ENCODE data around the gene MALRD1. TPM values are rescaled to one million over a fixed set of nuclear protein-coding genes. Genes with fewer than 3 reads are reported as not detected.

MALRD1 gene
- total RNA-seq, 1 donor from 2014 or later: 0.11 TPM

GRCh38 chr10:19431622-19432351 lies 383.2 kb downstream of the MALRD1 start:
- H3K79me2 ChIP-seq (ENCODE audit: low read depth): no peaks in the 10 kb centered on the region
- Mint-ChIP-seq H3K36me3 (no peaks in the 10 kb centered on the region), H3K9me3 (no peaks in the 10 kb centered on the region), H3K27ac (no peak overlapping the region), H3K4me1 (no peaks in the 10 kb centered on the region), H3K27me3 (ENCODE audit: insufficient read depth, low read depth) (no peaks in the 10 kb centered on the region), H3K4me3 (no peak overlapping the region)
- H3K9ac ChIP-seq: no peak overlapping the region
- no peaks in the 10 kb centered on the region for H4K20me1 ChIP-seq (ENCODE audit: low read depth)
- DNase-seq (ENCODE audit: low spot score): no peak
- H3K27ac ChIP-seq: no peak overlapping the region
- H3F3A ChIP-seq (ENCODE audit: low read depth): no peaks in the 10 kb centered on the region
- no peak for TF ChIP-seq CTCF (IDR thresholded peaks at IDR 0.05)
- TF ChIP-seq EZH2 (IDR thresholded peaks at IDR 0.05): no peak
- TF ChIP-seq EZH2phosphoT487 (IDR thresholded peaks at IDR 0.05): no peak
- no peak overlapping the region for H3K4me2 ChIP-seq
- no peaks in the 10 kb centered on the region for H3K36me3 ChIP-seq
- no peaks in the 10 kb centered on the region for H3K27me3 ChIP-seq
- no peak overlapping the region for H2AFZ ChIP-seq (replicated peaks)
- H3K4me1 ChIP-seq: no peaks in the 10 kb centered on the region
- H3K9me3 ChIP-seq (ENCODE audit: low read depth): no peaks in the 10 kb centered on the region
- no peak overlapping the region for H3K4me3 ChIP-seq

DNA sequence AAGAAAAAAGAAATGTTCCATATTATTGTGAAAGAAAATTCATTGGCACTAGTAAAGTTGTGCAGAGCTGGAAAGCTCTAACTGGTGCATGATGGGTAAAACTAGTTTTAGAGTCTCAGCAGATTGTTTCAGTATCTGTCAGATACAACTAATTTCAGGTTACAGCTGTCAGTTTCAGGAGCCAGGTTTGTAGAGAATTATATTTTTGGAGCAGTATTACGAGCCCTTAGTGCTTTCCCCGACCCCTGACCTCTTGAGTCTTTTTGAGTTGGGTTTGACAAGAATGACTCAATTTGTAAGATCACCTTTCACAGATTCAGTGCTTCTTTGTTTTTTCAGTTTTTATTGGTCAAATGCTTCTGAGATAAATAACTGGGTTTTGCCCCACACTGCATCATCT lies 401.3 kb downstream of the MALRD1 start:
- no peaks in the 10 kb centered on the region for H3K4me1 Mint-ChIP-seq
- Histone ChIP-seq H3K27ac (no peak overlapping the region), H3K4me1 (no peaks in the 10 kb centered on the region), H2AFZ (replicated peaks) (no peak overlapping the region), H3K27me3 (no peaks in the 10 kb centered on the region), H3K36me3 (no peaks in the 10 kb centered on the region), H3K4me3 (no peak overlapping the region), H3F3A (ENCODE audit: low read depth) (no peaks in the 10 kb centered on the region), H3K4me2 (no peak overlapping the region), H3K79me2 (ENCODE audit: low read depth) (no peaks in the 10 kb centered on the region), H3K9ac (no peak overlapping the region), H4K20me1 (ENCODE audit: low read depth) (no peaks in the 10 kb centered on the region), H3K9me3 (ENCODE audit: low read depth) (no peaks in the 10 kb centered on the region)
- no peak for DNase-seq (ENCODE audit: low spot score)
- H3K27me3 Mint-ChIP-seq (ENCODE audit: insufficient read depth, low read depth): peaks cover 2% of the 10 kb centered on the region
- H3K27ac Mint-ChIP-seq: no peak overlapping the region
- H3K36me3 Mint-ChIP-seq: no peaks in the 10 kb centered on the region
- H3K4me3 Mint-ChIP-seq: no peak overlapping the region
- peaks cover 6% of the 10 kb centered on the region for H3K9me3 Mint-ChIP-seq
- TF ChIP-seq CTCF (IDR thresholded peaks at IDR 0.05) (no peak), EZH2phosphoT487 (IDR thresholded peaks at IDR 0.05) (no peak), EZH2 (IDR thresholded peaks at IDR 0.05) (no peak)

- TF ChIP-seq CTCF (IDR thresholded peaks at IDR 0.05) (no peak), EZH2phosphoT487 (IDR thresholded peaks at IDR 0.05) (no peak), EZH2 (IDR thresholded peaks at IDR 0.05) (no peak)
- H3K4me1 ChIP-seq: no peaks in the 10 kb centered on the region
- H3K79me2 ChIP-seq (ENCODE audit: low read depth): no peaks in the 10 kb centered on the region
- H3K4me3 Mint-ChIP-seq: no peak overlapping the region
- H3K27ac ChIP-seq: no peak overlapping the region
- H4K20me1 ChIP-seq (ENCODE audit: low read depth): no peaks in the 10 kb centered on the region
- no peak for DNase-seq (ENCODE audit: low spot score)
- H3K27ac Mint-ChIP-seq: no peak overlapping the region
- no peak overlapping the region for H3K4me2 ChIP-seq
- H3K4me1 Mint-ChIP-seq: no peaks in the 10 kb centered on the region
- H3K36me3 ChIP-seq: no peaks in the 10 kb centered on the region
- H3K36me3 Mint-ChIP-seq: no peaks in the 10 kb centered on the region
- H3K9ac ChIP-seq: no peak overlapping the region
- H3K9me3 ChIP-seq (ENCODE audit: low read depth): no peaks in the 10 kb centered on the region
- peaks cover 2% of the 10 kb centered on the region for H3K27me3 Mint-ChIP-seq (ENCODE audit: insufficient read depth, low read depth)
- H3K4me3 ChIP-seq: no peak overlapping the region
- no peaks in the 10 kb centered on the region for H3F3A ChIP-seq (ENCODE audit: low read depth)
- peaks cover 3% of the 10 kb centered on the region for H3K9me3 Mint-ChIP-seq
- no peak overlapping the region for H2AFZ ChIP-seq (replicated peaks)
- H3K27me3 ChIP-seq: no peaks in the 10 kb centered on the region
Measured at GRCh38 chr10:19451356-19451755, 402.8 kb downstream of the MALRD1 start.

Data from neural progenitor cell (in vitro differentiated cells).